HUES48 (cell line): ENCODE measurements around the gene RHBDL3.

Source experiments
- H3K27ac ChIP-seq: one replicate; pipeline ENCODE4 v1.7.0; 2013; ENCODE audit warnings: low read depth, low read length, inconsistent platforms
- H3K27me3 ChIP-seq: 2 replicates; pipeline ENCODE4 v1.6.1; 2013; ENCODE audit warnings: mild to moderate bottlenecking, low read length; ENCODE audit not compliant: control insufficient read depth, insufficient read depth
- H3K36me3 ChIP-seq: 2 replicates; pipeline ENCODE4 v1.6.1; 2013; ENCODE audit warnings: low read length; ENCODE audit not compliant: control insufficient read depth, insufficient read depth
- H3K4me1 ChIP-seq: 2 replicates; pipeline ENCODE4 v1.6.1; 2013; ENCODE audit warnings: mild to moderate bottlenecking, low read length; ENCODE audit not compliant: control insufficient read depth, insufficient read depth
- H3K4me3 ChIP-seq: 2 replicates; pipeline ENCODE4 v1.5.1; 2013; ENCODE audit warnings: mild to moderate bottlenecking, low read depth, low read length
- H3K9ac ChIP-seq: 2 replicates; pipeline ENCODE4 v1.6.1; 2013; ENCODE audit warnings: mild to moderate bottlenecking, low read depth, low read length, moderate library complexity
- H3K9me3 ChIP-seq: 2 replicates; pipeline ENCODE4 v1.6.1; 2013; ENCODE audit warnings: low read length; ENCODE audit not compliant: control insufficient read depth, insufficient read depth

Gene RHBDL3

GRCh38 chr17:32323811-32324491 lies 58.3 kb downstream of the RHBDL3 start:
- Histone ChIP-seq H3K36me3 (0 out of 2 replicates have a peak, but pooled peaks cover 8% of the 10 kb centered on the region), H3K4me1 (peaks cover 17% of the 10 kb centered on the region), H3K9ac (no peak overlapping the region; the same call in 1 of the 2 replicates), H3K27me3 (no peaks in the 10 kb centered on the region), H3K27ac (peak overlapping the region; percentile 68), H3K4me3 (0 out of 2 replicates have a peak overlapping the region, but pooled peaks have one; percentile 3), H3K9me3 (no peaks in the 10 kb centered on the region)

GRCh38 chr17:32327911-32328310 lies 62.3 kb downstream of the RHBDL3 start:
- no peak overlapping the region for H3K4me3 ChIP-seq
- H3K27ac ChIP-seq, result no peak overlapping the region

DNA sequence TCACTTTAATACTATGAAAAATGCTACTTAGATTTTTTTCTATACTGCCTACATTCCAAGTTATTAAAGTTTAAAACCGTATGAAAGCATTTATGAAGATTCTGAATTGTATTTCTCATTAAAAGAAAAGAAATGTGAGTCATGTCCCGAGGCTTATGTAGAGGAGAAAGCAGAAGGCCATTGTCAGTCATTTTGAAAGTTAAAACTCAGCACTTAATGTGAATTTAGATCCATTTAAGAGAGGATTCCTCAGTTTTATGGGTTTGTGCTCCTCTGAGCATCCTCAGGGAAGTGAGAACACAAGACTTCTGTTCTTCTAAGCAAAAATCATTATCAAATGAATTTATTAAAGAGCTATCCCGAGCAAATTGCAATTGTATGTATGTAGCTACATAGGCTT lies 64.5 kb downstream of the RHBDL3 start:
- H3K27me3 ChIP-seq, result no peaks in the 10 kb centered on the region
- H3K9ac ChIP-seq, result no peak overlapping the region
- peaks cover 38% of the 10 kb centered on the region for H3K36me3 ChIP-seq
- no peaks in the 10 kb centered on the region for H3K9me3 ChIP-seq
- H3K4me1 ChIP-seq, result no peaks in the 10 kb centered on the region
- H3K4me3 ChIP-seq, result no peak overlapping the region
- H3K27ac ChIP-seq, result no peak overlapping the region

More at GRCh38 chr17:32327911-32328310, 62.3 kb downstream of the RHBDL3 start:
- no peaks in the 10 kb centered on the region for H3K27me3 ChIP-seq
- H3K4me1 ChIP-seq, result peaks cover 15% of the 10 kb centered on the region
- no peaks in the 10 kb centered on the region for H3K9me3 ChIP-seq
- H3K36me3 ChIP-seq, result peaks cover 16% of the 10 kb centered on the region
- H3K9ac ChIP-seq, result no peak overlapping the region

DNA sequence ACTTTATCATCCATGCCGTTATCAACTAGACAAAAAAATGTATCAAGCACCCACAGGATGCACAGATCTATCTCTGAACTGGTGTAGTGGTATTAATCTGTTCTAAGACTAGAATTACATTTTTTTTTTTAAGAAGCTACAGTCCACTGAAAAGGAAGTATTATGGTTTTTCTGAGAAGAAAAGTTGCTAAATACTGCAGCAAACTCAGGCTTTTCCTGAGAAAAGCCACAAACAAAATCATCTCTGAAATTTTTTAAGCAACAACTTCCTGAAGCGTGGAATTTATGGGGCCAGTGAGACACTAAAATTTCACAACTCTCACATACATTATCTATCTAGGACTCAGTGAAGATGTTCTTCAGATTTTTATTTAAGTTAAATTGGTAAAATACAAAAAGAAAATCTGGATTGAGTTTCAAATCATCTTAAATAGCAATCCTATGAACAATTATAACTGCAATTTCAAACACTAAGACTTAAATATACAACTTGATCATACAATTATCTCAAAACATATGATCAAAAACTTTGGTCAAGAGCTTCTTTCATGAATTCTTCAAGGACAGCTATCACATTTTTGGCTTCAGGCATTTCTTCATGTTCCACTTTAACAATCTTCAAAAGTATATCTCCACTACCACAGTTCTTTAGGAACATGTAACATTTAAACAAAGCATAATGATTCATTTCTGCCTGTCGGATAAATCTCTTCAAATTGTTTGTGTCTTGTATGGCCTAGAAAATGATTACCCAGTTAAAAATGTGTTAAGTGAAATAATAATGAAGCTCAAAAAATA lies 65.8 kb downstream of the RHBDL3 start:
- no peaks in the 10 kb centered on the region for H3K4me1 ChIP-seq
- no peak overlapping the region for H3K9ac ChIP-seq
- no peaks in the 10 kb centered on the region for H3K9me3 ChIP-seq
- H3K27ac ChIP-seq, result no peak overlapping the region
- no peaks in the 10 kb centered on the region for H3K27me3 ChIP-seq
- peaks cover 48% of the 10 kb centered on the region for H3K36me3 ChIP-seq
- no peak overlapping the region for H3K4me3 ChIP-seq

- Histone ChIP-seq H3K27me3 (no peaks in the 10 kb centered on the region), H3K4me3 (no peak overlapping the region), H3K27ac (no peak overlapping the region), H3K36me3 (peaks cover 66% of the 10 kb centered on the region), H3K4me1 (no peaks in the 10 kb centered on the region), H3K9ac (no peak overlapping the region), H3K9me3 (no peaks in the 10 kb centered on the region)
Measured at GRCh38 chr17:32333187-32333586, 67.6 kb downstream of the RHBDL3 start.

- no peak overlapping the region for H3K9ac ChIP-seq
- no peaks in the 10 kb centered on the region for H3K27me3 ChIP-seq
- H3K27ac ChIP-seq, result no peak overlapping the region
- H3K4me1 ChIP-seq, result no peaks in the 10 kb centered on the region
- H3K9me3 ChIP-seq, result no peaks in the 10 kb centered on the region
- H3K36me3 ChIP-seq, result peaks cover 83% of the 10 kb centered on the region
- no peak overlapping the region for H3K4me3 ChIP-seq
Measured at GRCh38 chr17:32335046-32335445, 69.4 kb downstream of the RHBDL3 start.

- Histone ChIP-seq H3K27me3 (no peaks in the 10 kb centered on the region), H3K36me3 (peaks cover 83% of the 10 kb centered on the region), H3K27ac (no peak overlapping the region), H3K4me3 (no peak overlapping the region), H3K9me3 (no peaks in the 10 kb centered on the region), H3K9ac (no peak overlapping the region), H3K4me1 (no peaks in the 10 kb centered on the region)
Measured at GRCh38 chr17:32335687-32336086, 70.1 kb downstream of the RHBDL3 start.

DNA sequence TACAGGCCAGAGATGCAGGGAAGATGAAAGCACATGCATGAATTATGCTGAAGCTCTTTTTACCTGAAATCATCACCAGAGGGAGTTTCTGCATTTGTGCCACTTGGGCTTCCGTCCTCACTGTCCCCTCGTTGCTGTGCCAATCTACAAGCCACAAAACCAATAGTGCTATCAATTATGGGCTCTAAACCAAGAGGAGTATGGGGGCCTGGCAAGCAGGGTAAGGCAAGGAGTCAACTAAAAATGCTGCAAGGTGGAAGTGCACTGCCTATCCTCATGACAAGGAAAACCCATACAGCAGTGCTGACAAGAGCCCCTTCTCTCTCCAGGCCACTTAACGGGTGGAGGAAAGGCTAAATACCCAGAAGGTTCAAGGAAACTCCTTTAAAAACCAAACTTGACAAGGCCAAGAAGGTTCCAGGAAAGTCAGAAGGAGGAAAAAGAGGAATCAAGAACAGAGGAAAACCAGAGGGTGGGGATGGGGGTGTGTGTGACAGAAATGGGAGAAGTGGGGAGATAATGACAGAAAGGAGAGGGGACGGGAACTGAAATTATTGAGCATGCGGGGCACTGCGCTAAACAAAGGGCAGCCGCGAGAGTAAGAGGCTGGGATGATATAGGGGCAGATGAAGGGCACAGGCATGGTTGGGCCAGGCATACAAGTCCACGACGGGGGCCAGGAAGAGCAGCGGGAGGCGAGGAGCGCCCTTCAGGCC lies 75.7 kb downstream of the RHBDL3 start:
- Histone ChIP-seq H3K27me3 (no peaks in the 10 kb centered on the region), H3K9me3 (no peaks in the 10 kb centered on the region), H3K9ac (peak overlapping the region; percentile 63), H3K36me3 (peaks cover 36% of the 10 kb centered on the region), H3K4me3 (peak overlapping the region; percentile 85), H3K4me1 (no peaks in the 10 kb centered on the region), H3K27ac (peak overlapping the region; percentile 90)

DNA sequence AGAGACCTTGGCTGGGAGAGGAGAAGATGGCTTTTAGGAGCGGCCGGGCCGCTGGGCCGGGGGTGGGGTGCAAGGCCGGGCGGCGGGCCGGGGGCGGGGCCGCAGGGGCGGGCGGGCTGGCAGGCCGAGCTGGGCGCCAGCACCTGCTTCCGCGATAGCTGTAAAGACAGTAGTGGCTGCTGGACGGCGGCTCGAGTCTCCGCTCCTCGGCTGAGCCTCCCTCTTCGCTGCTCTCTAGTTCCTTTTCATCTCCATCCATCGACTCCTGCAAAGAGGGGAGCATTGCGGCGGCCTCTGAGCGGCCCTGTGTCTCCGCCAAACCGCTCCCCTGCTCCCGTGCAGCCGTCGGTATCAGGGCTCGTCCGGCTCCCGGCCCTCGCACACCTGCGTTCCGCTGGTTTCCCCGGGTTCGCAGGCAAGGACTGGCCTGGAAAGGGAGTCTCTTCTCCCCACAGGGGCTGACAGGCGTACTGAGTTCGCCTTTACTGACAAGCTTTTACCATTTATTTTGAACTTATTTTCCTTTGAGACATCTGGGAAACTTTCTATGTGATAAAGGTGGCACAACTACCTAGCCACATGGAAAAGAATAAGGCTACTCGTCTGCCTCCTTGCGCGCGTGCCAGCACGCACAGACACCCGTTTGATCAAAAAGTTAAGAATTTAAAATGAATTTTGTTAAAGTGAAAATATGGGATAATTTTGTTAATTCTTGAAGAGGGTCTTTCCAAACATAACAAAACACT lies 76.4 kb downstream of the RHBDL3 start, which contains the start of gene C17orf75:
TSS of gene C17orf75 (minus strand) at position 317 of the 746 bp plus-strand sequence. CDS start at position 283, 34 bp downstream.
- H3K27me3 ChIP-seq, result no peaks in the 10 kb centered on the region
- peak within 1 kb of the TSS; percentile 90 for H3K27ac ChIP-seq
- peak within 1 kb of the TSS; percentile 85 for H3K4me3 ChIP-seq
- no peaks in the 10 kb centered on the region for H3K9me3 ChIP-seq
- peaks cover 28% of the 10 kb centered on the region for H3K36me3 ChIP-seq
- peak within 1 kb of the TSS; percentile 74 for H3K9ac ChIP-seq
- no peaks in the 10 kb centered on the region for H3K4me1 ChIP-seq

DNA sequence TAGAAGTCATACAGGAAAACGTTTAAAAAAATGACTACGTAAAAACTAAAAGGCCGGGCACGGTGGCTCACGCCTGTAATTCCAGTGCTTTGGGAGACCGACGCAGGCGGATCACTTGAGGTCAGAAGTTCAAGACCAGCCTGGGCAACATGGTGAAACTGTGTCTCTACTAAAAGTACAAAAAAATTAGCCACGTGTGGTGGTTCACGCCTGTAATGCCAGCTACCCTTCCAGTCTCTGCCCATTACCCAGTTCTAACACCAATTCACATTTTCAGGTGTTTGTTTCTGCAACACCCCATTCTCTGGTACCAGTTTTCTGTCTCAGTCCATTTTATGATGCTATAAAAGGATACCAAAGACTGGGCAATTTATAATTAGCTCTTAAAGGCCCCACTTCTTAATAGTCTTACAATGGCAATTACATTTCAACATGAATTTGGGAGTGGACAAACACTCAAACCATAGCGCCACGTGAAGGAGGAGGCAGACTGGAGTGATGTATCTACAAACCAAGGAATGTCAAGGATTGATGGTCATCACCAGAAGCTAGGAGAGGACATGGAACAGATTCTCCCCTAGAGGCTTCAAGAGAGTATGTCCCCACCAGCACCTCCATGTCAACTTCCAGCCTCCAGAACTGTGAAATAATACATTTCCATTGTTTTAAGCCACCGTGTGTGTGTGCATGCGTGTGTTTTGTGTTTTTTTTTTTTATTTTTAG lies 77.1 kb downstream of the RHBDL3 start:
- Histone ChIP-seq H3K27me3 (no peaks in the 10 kb centered on the region), H3K9me3 (no peaks in the 10 kb centered on the region), H3K4me3 (peak overlapping the region; percentile 85), H3K4me1 (no peaks in the 10 kb centered on the region), H3K36me3 (peaks cover 21% of the 10 kb centered on the region), H3K9ac (no peak overlapping the region), H3K27ac (peak overlapping the region; percentile 90)
